SU-DHL-6 (cell line): ENCODE results near the gene STPG4.

ENCODE experiments used
- H2AFZ ChIP-seq: fragments of 200-600 bp; sonication (generic); 2 replicates; pipeline ENCODE4 v1.6.1; 2014; ENCODE audit warnings: low read depth, mild to moderate bottlenecking, moderate library complexity, mixed read lengths, antibody characterized with exemption, low read length; ENCODE audit not compliant: severe bottlenecking
- H3F3A ChIP-seq: fragments of 200-600 bp; shearing (Covaris generic); 2 replicates; pipeline ENCODE4 v1.6.0; 2016; ENCODE audit warnings: antibody characterized with exemption, mild to moderate bottlenecking; ENCODE audit not compliant: insufficient read depth
- H3K27ac ChIP-seq: fragments of 200-600 bp; sonication (generic); 2 replicates; pipeline ENCODE4 v1.5.1; 2016; ENCODE audit warnings: low read depth, mild to moderate bottlenecking, low read length, moderate library complexity, mixed read lengths
- H3K27me3 ChIP-seq: fragments of 200-600 bp; sonication (generic), shearing (Covaris generic); 2 replicates; pipeline ENCODE4 v1.6.0; 2014; ENCODE audit warnings: mild to moderate bottlenecking, low read length
- H3K36me3 ChIP-seq: fragments of 200-600 bp; sonication (generic); 2 replicates; pipeline ENCODE4 v1.6.1; 2014; ENCODE audit warnings: mild to moderate bottlenecking, low read length, mixed read lengths
- H3K4me2 ChIP-seq: fragments of 300-600, 200-600 bp; shearing (Covaris generic), sonication (generic); 2 replicates; pipeline ENCODE4 v1.6.0; 2014; ENCODE audit warnings: low read length, low read depth, mild to moderate bottlenecking; ENCODE audit not compliant: poor library complexity, severe bottlenecking
- H3K4me3 ChIP-seq: fragments of 200-600 bp; sonication (generic); 2 replicates; pipeline ENCODE4 v1.5.1; 2014; ENCODE audit warnings: antibody characterized with exemption, low read length, mild to moderate bottlenecking, mixed read lengths; ENCODE audit not compliant: insufficient read depth, poor library complexity, severe bottlenecking
- H3K79me2 ChIP-seq: fragments of 200-600 bp; sonication (generic); 2 replicates; pipeline ENCODE4 v1.6.1; 2014; ENCODE audit warnings: mild to moderate bottlenecking, low read length, moderate library complexity; ENCODE audit not compliant: insufficient read depth
- H3K9ac ChIP-seq: fragments of 200-600 bp; sonication (generic); 2 replicates; pipeline ENCODE4 v1.7.0; 2014; ENCODE audit warnings: mild to moderate bottlenecking, low read length
- H3K9me2 ChIP-seq: fragments of 200-600 bp; sonication (generic); replicated peaks from 2 replicates; pipeline ENCODE4 v1.6.1; 2014; ENCODE audit warnings: low read length; ENCODE audit not compliant: insufficient read depth
- H3K9me3 ChIP-seq: fragments of 200-600 bp; sonication (generic); 2 replicates; pipeline ENCODE4 v1.6.1; 2014; ENCODE audit warnings: low read length, mixed read lengths; ENCODE audit not compliant: insufficient read depth
- H4K20me1 ChIP-seq: fragments of 200-600 bp; sonication (generic); 2 replicates; pipeline ENCODE4 v1.6.1; 2014; ENCODE audit warnings: low read depth, mild to moderate bottlenecking, antibody characterized with exemption, low read length, moderate library complexity, mixed read lengths
- CTCF ChIP-seq: fragments of 200-600 bp; sonication (generic); IDR thresholded peaks from one replicate; pipeline ENCODE4 v1.5.1; 2017; ENCODE audit warnings: antibody characterized with exemption, mild to moderate bottlenecking, low read length, moderate library complexity; ENCODE audit not compliant: insufficient read depth, poor library complexity, severe bottlenecking
- EZH2phosphoT487 ChIP-seq: fragments of 200-600 bp; sonication (generic), shearing (Covaris generic); conservative IDR thresholded peaks from 2 replicates; pipeline ENCODE4 v1.6.1; 2018; ENCODE audit warnings: mild to moderate bottlenecking, antibody characterized with exemption, low read length, moderate library complexity, mixed read lengths

STPG4 gene

DNA sequence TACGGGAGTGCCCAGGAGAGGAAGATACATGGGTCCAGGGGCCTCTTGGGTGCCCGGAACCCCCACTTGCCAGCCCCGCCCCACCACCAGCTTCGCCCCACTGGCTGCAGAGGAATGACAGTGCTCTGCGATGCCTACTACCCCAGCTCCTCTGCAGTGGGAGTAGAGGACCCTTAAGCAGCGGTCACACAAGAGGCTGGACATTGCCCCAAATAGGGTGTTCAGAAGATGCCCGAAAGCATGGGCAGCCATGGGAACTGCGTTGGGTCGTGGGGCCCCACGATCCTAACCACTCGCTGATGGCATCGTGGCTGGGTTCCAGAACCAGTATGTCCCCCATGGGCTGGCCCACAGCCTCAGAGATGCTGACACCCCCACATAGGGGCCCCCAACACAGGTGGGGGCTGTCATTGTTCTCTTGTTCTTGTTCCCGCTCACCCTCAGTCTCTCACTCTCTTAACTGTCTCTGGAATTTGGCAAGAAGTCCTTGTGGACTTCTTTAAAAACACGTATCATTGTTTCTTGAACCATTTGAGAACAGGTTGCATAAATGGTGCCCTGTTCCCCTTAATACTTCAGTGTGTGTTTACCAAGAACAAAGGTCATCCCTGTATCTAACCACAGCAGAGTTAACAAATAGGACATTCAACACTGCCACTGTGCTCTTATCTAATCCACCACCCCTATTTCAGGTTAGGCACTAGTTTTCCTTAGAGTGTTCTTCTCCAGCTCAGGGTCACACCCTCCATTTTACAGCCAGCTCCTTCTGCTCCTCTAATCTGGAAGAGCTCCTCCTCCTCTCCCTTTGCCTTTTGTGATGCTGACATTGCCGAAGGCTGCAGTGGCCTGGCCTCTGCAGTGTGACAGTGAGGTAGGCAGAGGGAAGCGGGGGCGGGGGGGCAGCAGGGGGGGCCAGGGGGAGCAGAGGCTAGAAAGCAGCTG lies 76.3 kb downstream of the STPG4 start:
- H3K4me3 ChIP-seq = no peak overlapping the region
- H3K79me2 ChIP-seq = no peaks in the 10 kb centered on the region
- H4K20me1 ChIP-seq = no peaks in the 10 kb centered on the region
- H3K27ac ChIP-seq = no peak overlapping the region
- no peak overlapping the region for H3K4me2 ChIP-seq
- H3K27me3 ChIP-seq = no peaks in the 10 kb centered on the region
- H3K9ac ChIP-seq = no peak overlapping the region
- no peaks in the 10 kb centered on the region for H3K9me2 ChIP-seq
- TF ChIP-seq EZH2phosphoT487 (no peak), CTCF (no peak)
- H3K9me3 ChIP-seq = no peaks in the 10 kb centered on the region
- no peaks in the 10 kb centered on the region for H3K36me3 ChIP-seq
- H2AFZ ChIP-seq = no peak overlapping the region
- no peaks in the 10 kb centered on the region for H3F3A ChIP-seq

DNA sequence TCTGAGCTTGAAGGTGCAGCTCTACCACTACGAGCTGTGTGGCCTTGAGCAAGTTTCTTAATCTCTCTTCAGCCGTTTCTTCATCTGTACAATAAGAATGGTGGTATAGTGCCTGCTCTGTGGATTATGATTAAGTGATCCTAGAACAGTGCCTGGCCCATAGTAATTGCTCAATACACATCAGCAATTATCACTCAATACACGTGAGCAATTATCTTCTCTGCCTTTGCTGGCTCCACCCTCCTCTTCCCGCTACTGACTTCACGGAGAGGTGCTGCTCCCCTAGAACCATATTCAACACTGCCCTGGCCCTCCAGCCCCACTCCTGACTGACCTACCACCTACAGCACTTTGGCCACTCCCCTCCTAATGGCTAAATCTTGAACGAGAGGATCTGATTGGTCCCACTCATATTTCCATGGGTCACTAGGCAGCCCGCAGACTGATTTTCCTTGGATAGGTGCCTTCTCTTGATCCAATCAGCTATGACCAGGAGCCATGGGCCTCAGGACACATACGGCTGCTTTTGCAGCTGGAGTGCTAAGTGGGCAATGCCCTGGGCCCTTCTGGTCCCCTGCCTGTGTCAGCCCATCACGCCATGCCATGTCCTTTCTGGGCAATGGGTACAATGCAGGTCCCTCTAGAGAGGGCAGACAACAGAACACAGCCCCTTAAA lies 77.5 kb downstream of the STPG4 start:
- H3K4me2 ChIP-seq = no peak overlapping the region
- TF ChIP-seq EZH2phosphoT487 (no peak), CTCF (no peak)
- no peak overlapping the region for H3K27ac ChIP-seq
- H3K4me3 ChIP-seq = no peak overlapping the region
- no peaks in the 10 kb centered on the region for H3K27me3 ChIP-seq
- H3K36me3 ChIP-seq = no peaks in the 10 kb centered on the region
- no peak overlapping the region for H3K9ac ChIP-seq
- no peaks in the 10 kb centered on the region for H4K20me1 ChIP-seq
- H3K9me2 ChIP-seq = no peaks in the 10 kb centered on the region
- H2AFZ ChIP-seq = no peak overlapping the region
- H3K9me3 ChIP-seq = no peaks in the 10 kb centered on the region
- H3F3A ChIP-seq = no peaks in the 10 kb centered on the region
- no peaks in the 10 kb centered on the region for H3K79me2 ChIP-seq

DNA sequence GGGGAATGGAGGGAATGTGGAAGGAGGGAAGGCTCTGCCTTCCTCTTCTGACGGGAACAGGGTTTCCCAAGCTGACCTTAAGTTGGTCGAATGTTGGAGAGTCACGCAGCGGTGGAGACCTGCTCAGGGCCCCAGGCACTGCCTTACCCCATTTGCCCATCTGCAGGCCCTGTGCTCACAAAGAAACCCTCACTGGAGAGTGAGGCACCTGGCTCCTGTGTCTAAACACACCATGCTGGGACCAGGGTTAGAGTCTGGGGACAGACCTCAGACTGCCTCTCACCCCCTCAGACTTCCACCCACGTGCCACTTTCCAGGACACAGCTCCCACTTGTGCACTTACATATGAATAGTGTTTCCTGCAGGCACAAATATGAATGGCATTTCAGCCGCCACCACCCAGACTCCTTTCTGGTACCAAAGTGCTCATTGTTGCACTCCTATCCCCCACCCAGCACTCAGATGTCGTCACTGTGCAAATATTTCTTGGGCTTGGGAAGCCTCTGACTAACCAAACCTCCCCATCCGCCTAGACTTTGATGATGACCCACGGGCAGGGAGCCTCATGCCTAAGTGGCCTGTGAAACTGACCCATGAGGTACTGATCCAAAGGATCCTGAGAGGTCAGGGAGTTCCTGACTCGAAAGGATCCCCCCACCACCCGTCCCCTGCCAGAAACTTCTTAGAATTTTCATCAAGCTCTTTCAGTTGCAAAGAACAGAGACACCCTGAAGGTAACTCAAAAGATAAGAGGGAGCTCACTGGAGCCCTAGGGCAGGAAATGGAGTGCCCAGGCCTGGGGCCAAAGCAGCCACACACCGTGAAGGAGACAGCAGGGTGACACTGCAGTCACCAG lies 78.3 kb downstream of the STPG4 start:
- Histone ChIP-seq H3K9ac (no peak overlapping the region), H3K4me2 (no peak overlapping the region), H3K79me2 (no peaks in the 10 kb centered on the region), H3F3A (no peaks in the 10 kb centered on the region), H3K9me3 (no peaks in the 10 kb centered on the region), H3K36me3 (no peaks in the 10 kb centered on the region), H3K9me2 (no peaks in the 10 kb centered on the region), H4K20me1 (no peaks in the 10 kb centered on the region), H3K4me3 (no peak overlapping the region), H3K27me3 (no peaks in the 10 kb centered on the region), H3K27ac (no peak overlapping the region), H2AFZ (no peak overlapping the region)
- no peak for TF ChIP-seq CTCF
- no peak for TF ChIP-seq EZH2phosphoT487
